Body of pancreas (tissue), 4 donors: ENCODE results near the gene ABCC8.

Source experiments
- CTCF ChIP-seq, 7 experiments: fragments of 450-650 bp in 4 of 7; fragments of 200-600 bp in 3 of 7; sonication (generic) in 3 of 7; IDR thresholded peaks; one replicate each; pipeline ENCODE4 v1.5.1; 2016 to 2019; ENCODE audit warnings: antibody characterized with exemption in 7 of 7
- POLR2A ChIP-seq, 3 donors: fragments of 450-650 bp; IDR thresholded peaks; one replicate each; pipeline ENCODE4 v1.6.1; 2016; ENCODE audit warnings: antibody characterized with exemption in 3 of 3, mild to moderate bottlenecking in 2 of 3

- TF ChIP-seq CTCF (IDR thresholded peaks at IDR 0.05) (no peak), POLR2A (IDR thresholded peaks at IDR 0.05) (no peak)
These were observed 129.0 kb downstream of the ABCC8 start for GRCh38 chr11:17347676-17348075.
